ES-I3 (cell line): Measurements from ENCODE around the gene CIPC.

Source experiments
- H3K36me3 ChIP-seq: 2 replicates; pipeline ENCODE4 v1.6.1; 2013; ENCODE audit warnings: mild to moderate bottlenecking, low read length, control low read depth, moderate library complexity; ENCODE audit not compliant: insufficient read depth
- H3K4me1 ChIP-seq: 2 replicates; pipeline ENCODE4 v1.6.1; 2013; ENCODE audit warnings: mild to moderate bottlenecking, control low read depth, low read length; ENCODE audit not compliant: insufficient read depth
- H3K9ac ChIP-seq: 2 replicates; pipeline ENCODE4 v1.6.1; 2013; ENCODE audit warnings: low read depth, mild to moderate bottlenecking, low read length, moderate library complexity
- H3K9me3 ChIP-seq: 2 replicates; pipeline ENCODE4 v1.6.1; 2013; ENCODE audit warnings: mild to moderate bottlenecking, low read length, moderate library complexity; ENCODE audit not compliant: control insufficient read depth, insufficient read depth

Gene CIPC

GRCh38 chr14:77153802-77154201, 55.7 kb downstream of the CIPC start:
- Histone ChIP-seq H3K9me3 (no peaks in the 10 kb centered on the region), H3K36me3 (no peaks in the 10 kb centered on the region), H3K4me1 (0 out of 2 replicates have a peak, but pooled peaks cover 3% of the 10 kb centered on the region), H3K9ac (no peak overlapping the region)

GRCh38 chr14:77154421-77154820, 56.4 kb downstream of the CIPC start:
- H3K9me3 ChIP-seq, result no peaks in the 10 kb centered on the region
- no peaks in the 10 kb centered on the region for H3K36me3 ChIP-seq
- 0 out of 2 replicates have a peak, but pooled peaks cover 3% of the 10 kb centered on the region for H3K4me1 ChIP-seq
- no peak overlapping the region for H3K9ac ChIP-seq

GRCh38 chr14:77155083-77155482, 57.0 kb downstream of the CIPC start:
- Histone ChIP-seq H3K4me1 (0 out of 2 replicates have a peak, but pooled peaks cover 3% of the 10 kb centered on the region), H3K9me3 (no peaks in the 10 kb centered on the region), H3K36me3 (no peaks in the 10 kb centered on the region), H3K9ac (no peak overlapping the region)

GRCh38 chr14:77157740-77158139, 59.7 kb downstream of the CIPC start:
- Histone ChIP-seq H3K9me3 (no peaks in the 10 kb centered on the region), H3K36me3 (no peaks in the 10 kb centered on the region), H3K9ac (peak overlapping the region; percentile 9; the same call in 1 of the 2 replicates), H3K4me1 (no peaks in the 10 kb centered on the region)

- H3K36me3 ChIP-seq, result no peaks in the 10 kb centered on the region
- no peaks in the 10 kb centered on the region for H3K9me3 ChIP-seq
- H3K9ac ChIP-seq, result peak overlapping the region; percentile 9; the same call in 1 of the 2 replicates
- H3K4me1 ChIP-seq, result no peaks in the 10 kb centered on the region
Observed at GRCh38 chr14:77158175-77158881, 60.3 kb downstream of the CIPC start.

- no peaks in the 10 kb centered on the region for H3K36me3 ChIP-seq
- no peaks in the 10 kb centered on the region for H3K4me1 ChIP-seq
- no peaks in the 10 kb centered on the region for H3K9me3 ChIP-seq
- H3K9ac ChIP-seq, result no peak overlapping the region
Observed at GRCh38 chr14:77158882-77159255, 60.8 kb downstream of the CIPC start.

- Histone ChIP-seq H3K9ac (no peak overlapping the region), H3K9me3 (no peaks in the 10 kb centered on the region), H3K36me3 (no peaks in the 10 kb centered on the region), H3K4me1 (no peaks in the 10 kb centered on the region)
Observed at GRCh38 chr14:77161011-77161410, 63.0 kb downstream of the CIPC start.
